NOMO-1 (cell line): ENCODE data around the gene BICRA.

ENCODE experiments used
- DNase-seq, 2 experiments: peaks; one replicate each; lab custom pipeline; 2025; ENCODE audit not compliant: unreplicated experiment in 2 of 2; lab: John Stamatoyannopoulos, UW

Gene BICRA

GRCh38 chr19:47600246-47601179 lies 8.4 kb upstream of the BICRA start:
- DNase-seq = peak; percentile 98 to 99

- DNase-seq = no peak
Observed at GRCh38 chr19:47601180-47601904, 7.6 kb upstream of the BICRA start.

DNA sequence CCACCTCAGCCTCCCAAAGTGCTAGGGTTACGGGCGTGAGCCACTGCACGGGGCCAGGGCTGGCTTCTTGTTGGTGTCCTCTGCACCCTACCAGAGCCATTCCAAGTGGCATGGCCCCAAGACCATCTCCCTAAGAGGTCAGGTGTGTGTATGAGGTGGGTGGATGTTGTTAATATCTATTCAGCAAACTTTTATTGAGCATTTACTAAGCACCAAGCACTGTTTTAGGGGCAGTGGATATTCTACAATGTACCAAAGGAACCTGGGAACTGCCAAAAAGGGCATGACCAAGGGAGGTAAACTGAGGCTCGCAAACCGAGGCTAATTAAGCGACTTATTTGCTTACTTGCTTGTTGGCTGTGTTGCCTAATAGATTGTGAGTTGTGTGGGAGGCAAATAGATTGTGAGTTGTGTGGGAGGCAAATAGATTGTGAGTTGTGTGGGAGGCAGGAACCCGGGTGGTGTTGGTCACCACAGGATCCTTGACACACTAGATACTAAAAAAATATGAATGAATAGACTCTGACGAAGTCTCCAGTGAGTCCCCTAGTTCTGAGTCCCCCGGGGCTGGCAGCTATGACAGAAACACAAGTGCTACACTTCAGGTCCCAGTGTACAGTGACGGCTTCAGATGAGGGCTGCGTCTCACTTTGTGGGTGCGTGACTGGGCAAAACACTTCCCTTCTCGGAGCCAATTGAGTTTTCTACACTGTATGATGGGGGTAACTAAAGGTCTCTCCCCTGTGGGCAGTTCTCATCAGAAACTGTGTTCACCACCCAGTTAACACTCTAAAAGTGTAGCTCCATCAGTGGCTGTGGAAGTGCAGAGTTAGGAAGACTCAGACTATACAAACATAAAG lies 5.0 kb upstream of the BICRA start:
- DNase-seq = peak in 1 of 2 experiments; percentile 2

- DNase-seq = no peak
Observed at GRCh38 chr19:47607564-47608073, 1.3 kb upstream of the BICRA start.

GRCh38 chr19:47608074-47608918 lies 638 bp upstream of the BICRA start:
- peak; percentile 78 to 83 for DNase-seq

GRCh38 chr19:47609906-47610894 lies 1.3 kb downstream of the BICRA start:
- DNase-seq = peak; percentile 26 to 34

GRCh38 chr19:47610902-47611301 lies 2.0 kb downstream of the BICRA start:
- no peak for DNase-seq

- no peak for DNase-seq
Observed at GRCh38 chr19:47613165-47614020, 4.5 kb downstream of the BICRA start.

DNA sequence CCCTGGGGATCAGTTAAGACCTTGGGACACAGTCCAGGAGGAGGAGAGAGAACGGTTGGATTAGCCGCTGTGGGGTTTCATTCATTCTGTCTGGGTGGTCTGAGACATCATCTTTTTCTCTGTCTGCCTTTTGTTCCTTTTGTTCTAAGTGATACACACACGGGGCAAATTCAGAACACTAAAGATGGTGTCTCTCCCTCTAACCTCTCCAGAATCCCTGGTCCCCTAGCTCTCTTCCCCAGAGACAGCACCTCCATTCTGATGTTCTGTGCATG lies 5.0 kb downstream of the BICRA start:
- no peak for DNase-seq

DNA sequence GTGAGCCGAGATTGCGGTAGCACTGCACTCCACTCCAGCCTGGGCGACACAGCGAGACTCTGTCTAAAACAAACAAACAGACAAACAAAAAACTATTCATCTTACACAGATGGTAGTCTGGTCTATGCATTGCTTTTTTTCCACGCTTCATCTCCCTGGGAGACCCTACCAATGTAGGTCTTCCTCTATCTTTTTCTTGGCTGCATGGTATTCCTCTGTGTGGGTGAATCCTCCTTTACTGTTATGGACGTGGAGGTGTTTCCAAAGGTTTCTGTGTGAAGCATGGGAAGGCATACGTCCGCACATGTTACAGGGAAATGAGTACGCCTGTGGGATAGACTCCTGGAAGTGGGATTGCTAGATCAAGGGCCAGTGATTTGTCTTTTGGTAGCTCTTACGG lies 5.6 kb downstream of the BICRA start:
- no peak for DNase-seq

DNA sequence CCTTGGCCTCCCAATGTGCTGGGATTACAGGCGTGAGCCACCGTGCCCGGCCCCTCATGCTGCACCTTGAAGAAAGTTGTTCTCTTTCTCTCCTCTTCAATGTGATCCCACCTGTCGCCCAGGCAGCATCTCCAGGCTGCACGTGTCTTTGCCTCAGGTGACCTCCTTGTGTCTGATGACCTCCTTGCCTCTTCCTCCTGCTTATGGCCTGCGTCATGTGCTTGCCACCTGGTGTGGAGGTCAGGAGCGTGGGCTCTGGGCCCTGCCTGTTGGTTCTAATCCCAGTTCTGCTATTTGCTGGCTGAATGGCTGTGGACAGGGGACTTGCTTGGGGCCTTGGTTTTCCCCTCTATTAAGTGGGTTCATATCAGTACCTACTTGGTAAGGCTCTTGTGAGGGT lies 6.3 kb downstream of the BICRA start:
- no peak for DNase-seq

DNA sequence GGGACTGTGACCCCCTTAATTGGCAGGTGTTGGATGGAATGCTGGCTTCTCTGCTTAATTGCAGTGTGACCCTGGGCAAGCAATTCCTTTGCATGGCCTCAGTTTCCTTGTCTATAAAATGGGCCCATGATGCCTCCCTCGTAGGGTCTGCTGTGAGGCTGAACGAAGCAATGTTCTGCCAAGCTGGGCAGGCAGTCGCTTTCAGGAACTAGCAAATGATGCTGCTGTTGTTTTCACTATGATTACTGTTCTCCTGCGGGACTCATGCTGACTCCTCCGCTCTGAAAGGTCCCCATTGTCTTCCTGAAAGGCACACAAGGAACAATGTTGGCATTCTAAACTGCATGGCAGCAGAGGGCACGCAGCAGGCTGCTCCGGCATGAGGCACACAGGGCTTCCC lies 6.8 kb downstream of the BICRA start:
- DNase-seq = no peak

GRCh38 chr19:47618771-47619170 lies 9.8 kb downstream of the BICRA start:
- DNase-seq = no peak

- no peak for DNase-seq
Observed at GRCh38 chr19:47619763-47620162, 10.8 kb downstream of the BICRA start.

- DNase-seq = no peak
Observed at GRCh38 chr19:47623151-47623920, 14.4 kb downstream of the BICRA start.

GRCh38 chr19:47623921-47624391 lies 15.0 kb downstream of the BICRA start:
- no peak for DNase-seq

GRCh38 chr19:47625650-47626049 lies 16.7 kb downstream of the BICRA start:
- DNase-seq = no peak
